GM21360 (cell line): ENCODE data around the gene PCDHAC1.

Source experiments
- ATAC-seq: cut with Tn5 transposase; IDR thresholded peaks from one replicate; pipeline ENCODE4 v1.9.1; 2021; ENCODE audit warnings: mild to moderate bottlenecking, moderate library complexity; ENCODE audit not compliant: unreplicated experiment

The PCDHAC1 gene

DNA sequence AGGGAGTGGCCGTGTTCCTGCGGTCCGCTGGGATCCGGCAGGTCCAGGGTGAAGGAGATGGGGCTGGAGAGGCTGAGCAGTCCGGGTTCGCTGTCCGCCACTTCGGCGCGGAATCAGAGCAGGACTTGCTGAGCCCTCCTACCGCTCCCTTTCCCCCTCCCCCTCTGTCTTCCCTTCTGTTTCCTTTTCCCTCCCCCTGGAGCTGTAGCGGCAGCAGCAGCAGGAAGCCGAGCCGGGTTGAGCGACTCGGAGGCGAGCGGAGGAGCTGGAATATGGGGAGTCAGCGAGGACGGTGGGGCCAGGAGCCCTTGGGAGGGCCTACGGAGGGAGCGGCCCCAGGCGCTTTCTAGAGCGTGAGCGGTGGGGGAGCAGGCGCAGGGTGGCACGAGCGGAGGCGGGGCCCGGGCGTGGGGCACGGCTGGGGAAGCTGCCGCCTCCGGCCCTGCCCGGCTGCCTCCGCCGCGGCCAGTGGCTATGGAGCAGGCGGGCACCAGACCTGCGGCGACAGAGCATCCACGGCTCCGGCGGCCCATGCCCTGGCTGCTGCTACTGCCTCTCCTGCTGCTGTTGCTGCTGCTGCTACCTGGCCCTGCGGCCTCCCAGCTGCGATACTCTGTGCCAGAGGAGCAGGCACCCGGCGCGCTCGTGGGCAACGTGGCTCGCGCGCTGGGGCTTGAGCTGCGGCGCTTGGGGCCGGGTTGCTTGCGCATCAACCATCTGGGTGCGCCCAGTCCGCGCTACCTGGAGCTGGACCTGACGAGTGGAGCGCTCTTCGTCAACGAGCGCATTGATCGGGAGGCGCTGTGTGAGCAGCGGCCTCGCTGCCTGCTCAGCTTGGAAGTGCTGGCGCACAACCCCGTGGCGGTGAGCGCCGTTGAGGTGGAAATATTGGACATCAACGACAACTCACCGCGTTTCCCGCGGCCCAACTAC lies 40.5 kb downstream of the PCDHAC1 start, which contains the start of gene PCDHAC2:
Gene PCDHAC2, plus strand, starts transcription at position 184 of the 933 bp plus-strand sequence. Its CDS starts 291 bp downstream, at position 475.
- no peak for ATAC-seq

DNA sequence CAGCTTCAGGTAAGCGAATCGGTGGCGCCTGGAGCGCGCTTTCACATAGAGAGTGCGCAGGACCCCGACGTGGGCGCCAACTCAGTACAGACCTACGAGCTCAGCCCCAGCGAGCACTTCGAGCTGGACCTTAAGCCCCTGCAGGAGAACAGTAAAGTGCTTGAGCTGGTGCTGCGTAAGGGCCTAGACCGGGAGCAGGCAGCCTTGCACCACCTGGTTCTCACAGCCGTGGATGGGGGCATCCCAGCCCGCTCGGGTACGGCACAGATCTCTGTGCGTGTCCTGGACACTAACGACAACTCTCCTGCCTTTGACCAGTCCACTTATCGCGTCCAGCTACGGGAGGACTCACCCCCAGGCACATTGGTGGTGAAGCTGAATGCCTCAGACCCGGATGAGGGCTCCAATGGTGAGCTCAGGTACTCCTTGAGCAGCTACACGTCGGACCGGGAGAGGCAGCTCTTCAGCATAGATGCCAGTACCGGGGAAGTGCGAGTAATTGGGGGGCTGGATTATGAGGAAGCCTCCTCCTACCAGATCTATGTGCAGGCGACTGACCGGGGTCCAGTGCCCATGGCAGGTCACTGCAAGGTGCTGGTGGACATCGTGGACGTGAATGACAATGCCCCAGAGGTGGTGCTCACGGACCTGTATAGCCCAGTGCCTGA lies 41.3 kb downstream of the PCDHAC1 start:
- no peak for ATAC-seq

DNA sequence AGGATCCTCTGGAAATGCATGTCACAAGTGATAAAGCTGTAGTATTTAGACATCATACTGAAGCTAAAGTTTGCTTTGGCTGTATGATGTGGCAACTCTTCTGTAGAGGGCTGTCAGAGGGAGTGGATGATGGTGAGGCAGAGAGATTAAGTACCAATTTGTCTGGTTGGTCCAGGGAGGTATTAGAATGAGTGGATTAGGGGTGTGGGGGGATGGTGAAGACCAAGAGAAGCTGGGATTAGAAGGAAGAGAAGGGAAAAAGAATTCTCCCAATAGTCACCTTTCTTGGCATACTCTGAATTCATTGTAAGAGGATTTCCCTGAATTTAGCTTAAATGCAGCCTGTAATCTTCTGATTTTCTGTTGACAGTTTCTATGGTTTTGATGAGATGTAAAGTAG lies 43.8 kb downstream of the PCDHAC1 start:
- ATAC-seq: no peak

DNA sequence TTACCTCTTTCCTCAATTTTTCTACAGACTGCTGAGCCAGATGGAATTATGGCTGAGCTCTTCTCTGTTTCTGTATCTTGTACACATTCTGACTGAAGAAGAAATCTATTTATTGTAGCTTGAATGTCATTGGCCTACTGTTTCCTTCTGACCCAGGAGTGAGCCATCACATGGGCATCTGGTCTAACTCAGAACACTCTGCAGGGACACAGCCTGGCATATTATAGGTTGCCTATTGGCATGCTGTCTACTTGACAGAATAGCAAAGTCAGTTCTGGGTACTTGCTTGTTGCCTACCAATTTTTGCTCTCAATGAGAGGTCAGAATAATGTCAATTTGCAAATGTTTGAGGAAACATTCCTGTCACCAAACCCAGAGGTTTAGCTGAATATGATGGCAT lies 47.5 kb downstream of the PCDHAC1 start:
- ATAC-seq: no peak

DNA sequence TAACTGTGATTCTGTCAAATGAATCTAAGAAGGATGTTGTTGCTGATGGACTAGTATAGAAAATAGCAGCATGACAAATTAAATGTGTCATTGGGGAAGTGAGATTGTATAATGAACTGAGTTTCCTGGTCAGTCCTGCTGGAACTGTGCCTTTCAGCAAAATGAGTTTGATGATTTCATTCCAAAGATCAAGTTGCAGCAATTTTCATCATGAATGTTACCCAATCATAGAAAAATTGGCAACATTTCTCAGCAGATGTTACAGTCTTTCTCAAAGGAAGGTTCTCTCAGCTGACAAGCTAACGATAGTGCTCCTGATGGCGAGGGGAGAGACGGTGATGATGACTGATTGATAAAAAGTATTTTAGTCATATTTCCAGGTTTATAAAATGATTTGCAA lies 50.9 kb downstream of the PCDHAC1 start:
- ATAC-seq: no peak

DNA sequence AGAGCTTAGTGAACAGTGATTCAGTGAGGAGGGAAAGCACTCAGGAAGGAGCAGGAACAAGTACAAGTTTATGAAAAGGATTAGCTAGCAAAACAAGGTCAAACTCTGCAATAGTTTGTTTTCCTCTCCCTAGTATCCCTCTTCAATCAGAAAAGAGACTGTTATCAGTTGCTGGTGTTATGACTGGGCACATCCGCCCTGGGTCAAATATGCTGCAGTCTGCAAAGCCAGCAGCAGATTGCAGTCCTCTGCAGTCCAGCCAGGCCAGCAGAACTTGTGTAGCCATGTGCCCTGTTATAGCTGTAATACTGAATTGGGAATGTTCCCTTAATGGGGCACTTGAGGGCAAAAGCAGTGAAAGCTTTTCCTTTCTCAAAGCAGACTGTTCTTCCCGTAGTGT lies 52.2 kb downstream of the PCDHAC1 start:
- ATAC-seq: no peak

DNA sequence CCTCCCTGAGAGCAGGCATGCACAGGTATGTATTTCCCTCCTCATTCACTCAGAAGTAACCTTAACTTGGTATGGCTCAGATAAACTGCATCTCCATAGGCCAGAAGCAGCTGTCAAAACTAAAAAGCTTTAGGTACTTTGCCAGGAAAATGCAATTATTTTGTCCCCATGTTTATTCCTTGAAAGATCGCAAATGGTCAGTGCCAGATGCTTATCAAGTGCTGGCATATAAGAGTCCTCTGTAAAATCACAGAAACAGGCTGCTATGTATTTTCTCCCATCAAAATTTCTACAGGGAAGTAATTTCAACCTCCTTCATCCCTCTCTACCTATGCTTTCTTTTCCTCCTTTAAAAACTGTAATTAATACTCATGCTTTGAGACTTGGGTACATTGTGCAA lies 52.9 kb downstream of the PCDHAC1 start:
- ATAC-seq: no peak
